ENCODE measurements around the gene RGS7. TPM values are rescaled to one million over a fixed set of nuclear protein-coding genes. Genes with fewer than 3 reads are reported as not detected.

Gene RGS7
- total RNA-seq, 1 experiment from 2014 or later, result 1.0 TPM

DNA sequence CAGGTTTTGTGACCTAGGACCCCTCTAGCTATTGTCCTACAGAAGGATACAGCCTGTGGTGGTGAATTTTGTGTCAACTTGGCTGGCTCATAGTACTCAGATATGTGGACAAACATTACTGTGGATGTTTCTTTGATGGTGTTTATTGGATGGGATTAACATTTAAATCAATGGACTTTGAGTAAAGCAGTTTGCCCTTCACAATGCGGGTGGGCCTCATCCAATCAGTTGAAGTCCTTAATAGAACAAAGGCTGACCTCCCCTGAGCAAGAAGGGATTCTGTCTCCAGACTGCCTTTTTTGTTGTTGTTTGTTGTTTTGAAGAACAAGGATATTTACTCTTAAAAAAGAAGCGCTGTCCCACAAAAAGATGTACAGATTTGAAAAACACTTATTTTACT lies 535.1 kb downstream of the RGS7 start:
- CTCF ChIA-PET, result no interaction called here

DNA sequence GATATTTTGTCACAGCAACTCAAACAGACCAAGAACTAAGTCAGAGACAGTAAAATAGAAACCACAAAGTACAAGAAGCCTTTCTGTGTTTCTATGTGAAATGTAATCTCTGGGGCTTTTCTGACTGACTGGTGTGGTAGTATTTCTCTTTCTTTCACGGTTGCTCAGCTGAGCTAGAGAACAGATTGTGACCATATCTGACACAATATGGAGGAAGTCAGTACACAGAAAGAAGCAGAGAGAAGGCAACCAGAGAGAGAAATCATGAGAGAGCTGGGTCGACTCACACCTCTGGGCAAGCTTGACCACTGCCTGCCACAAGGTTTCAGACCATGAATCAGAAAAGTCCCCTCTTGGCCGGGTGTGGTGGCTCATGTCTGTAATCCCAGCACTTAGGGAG lies 536.2 kb downstream of the RGS7 start:
- BruUV-seq (replicated peaks), result no TSS peak
- TF ChIP-seq, protein P1, sequence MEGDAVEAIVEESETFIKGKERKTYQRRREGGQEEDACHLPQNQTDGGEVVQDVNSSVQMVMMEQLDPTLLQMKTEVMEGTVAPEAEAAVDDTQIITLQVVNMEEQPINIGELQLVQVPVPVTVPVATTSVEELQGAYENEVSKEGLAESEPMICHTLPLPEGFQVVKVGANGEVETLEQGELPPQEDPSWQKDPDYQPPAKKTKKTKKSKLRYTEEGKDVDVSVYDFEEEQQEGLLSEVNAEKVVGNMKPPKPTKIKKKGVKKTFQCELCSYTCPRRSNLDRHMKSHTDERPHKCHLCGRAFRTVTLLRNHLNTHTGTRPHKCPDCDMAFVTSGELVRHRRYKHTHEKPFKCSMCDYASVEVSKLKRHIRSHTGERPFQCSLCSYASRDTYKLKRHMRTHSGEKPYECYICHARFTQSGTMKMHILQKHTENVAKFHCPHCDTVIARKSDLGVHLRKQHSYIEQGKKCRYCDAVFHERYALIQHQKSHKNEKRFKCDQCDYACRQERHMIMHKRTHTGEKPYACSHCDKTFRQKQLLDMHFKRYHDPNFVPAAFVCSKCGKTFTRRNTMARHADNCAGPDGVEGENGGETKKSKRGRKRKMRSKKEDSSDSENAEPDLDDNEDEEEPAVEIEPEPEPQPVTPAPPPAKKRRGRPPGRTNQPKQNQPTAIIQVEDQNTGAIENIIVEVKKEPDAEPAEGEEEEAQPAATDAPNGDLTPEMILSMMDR (IDR thresholded peaks at IDR 0.05; ENCODE audit: unreplicated experiment), result no peak
- intact Hi-C loops (cut with micrococcal nuclease; ENCODE audit: unreplicated experiment), result no loop called here
- Mint-ChIP-seq H3K27me3 (ENCODE audit: unreplicated experiment) (no peaks in the 10 kb centered on the region), H3K36me3 (ENCODE audit: insufficient read depth, unreplicated experiment) (no peaks in the 10 kb centered on the region), H3K27ac (ENCODE audit: unreplicated experiment) (no peak overlapping the region), H3K4me3 (ENCODE audit: low read depth, unreplicated experiment) (no peak overlapping the region), H3K4me1 (ENCODE audit: low read depth, unreplicated experiment) (no peaks in the 10 kb centered on the region), H3K9me3 (ENCODE audit: low read depth, unreplicated experiment) (peaks cover 4% of the 10 kb centered on the region)
- CTCF ChIA-PET, result no interaction called here
- no peak for DNase-seq

More for the DNA sequence above, 535.1 kb downstream of the RGS7 start:
- no peaks in the 10 kb centered on the region for H3K36me3 Mint-ChIP-seq (ENCODE audit: insufficient read depth, unreplicated experiment)
- peaks cover 4% of the 10 kb centered on the region for H3K9me3 Mint-ChIP-seq (ENCODE audit: low read depth, unreplicated experiment)
- DNase-seq, result no peak
- intact Hi-C loops (cut with micrococcal nuclease; ENCODE audit: unreplicated experiment), result no loop called here
- no peak overlapping the region for H3K4me3 Mint-ChIP-seq (ENCODE audit: low read depth, unreplicated experiment)
- TF ChIP-seq, protein P1 (IDR thresholded peaks at IDR 0.05; ENCODE audit: unreplicated experiment), result no peak
- BruUV-seq (replicated peaks), result no TSS peak
- no peaks in the 10 kb centered on the region for H3K4me1 Mint-ChIP-seq (ENCODE audit: low read depth, unreplicated experiment)
- H3K27ac Mint-ChIP-seq (ENCODE audit: unreplicated experiment), result no peak overlapping the region
- no peaks in the 10 kb centered on the region for H3K27me3 Mint-ChIP-seq (ENCODE audit: unreplicated experiment)

DNA sequence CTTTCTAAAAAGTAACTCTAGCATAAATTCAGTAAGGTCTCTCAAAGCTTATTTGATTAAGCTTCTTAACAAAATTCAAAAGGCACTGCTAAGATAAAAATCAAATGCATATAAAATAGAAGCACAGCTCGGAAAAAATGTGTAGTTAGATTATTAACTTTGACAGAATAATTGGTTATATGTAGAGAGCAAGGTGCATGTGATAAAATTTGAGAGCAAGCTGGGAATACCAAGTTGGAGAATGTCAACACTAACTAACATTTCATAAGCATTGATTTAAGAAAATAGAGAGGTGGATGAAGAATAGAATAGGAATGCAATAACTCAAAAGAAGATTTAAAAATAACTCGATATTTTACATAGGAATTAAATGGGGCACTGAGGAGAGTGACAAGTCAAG lies 540.5 kb downstream of the RGS7 start:
- Mint-ChIP-seq H3K4me1 (ENCODE audit: low read depth, unreplicated experiment) (no peaks in the 10 kb centered on the region), H3K4me3 (ENCODE audit: low read depth, unreplicated experiment) (no peak overlapping the region), H3K9me3 (ENCODE audit: low read depth, unreplicated experiment) (peaks cover 4% of the 10 kb centered on the region), H3K27ac (ENCODE audit: unreplicated experiment) (no peak overlapping the region), H3K36me3 (ENCODE audit: insufficient read depth, unreplicated experiment) (no peaks in the 10 kb centered on the region), H3K27me3 (ENCODE audit: unreplicated experiment) (no peaks in the 10 kb centered on the region)
- intact Hi-C loops (cut with micrococcal nuclease; ENCODE audit: unreplicated experiment), result no loop called here
- TF ChIP-seq, protein P1 (IDR thresholded peaks at IDR 0.05; ENCODE audit: unreplicated experiment), result no peak
- no peak for DNase-seq
- no TSS peak for BruUV-seq (replicated peaks)
- CTCF ChIA-PET, result no interaction called here

DNA sequence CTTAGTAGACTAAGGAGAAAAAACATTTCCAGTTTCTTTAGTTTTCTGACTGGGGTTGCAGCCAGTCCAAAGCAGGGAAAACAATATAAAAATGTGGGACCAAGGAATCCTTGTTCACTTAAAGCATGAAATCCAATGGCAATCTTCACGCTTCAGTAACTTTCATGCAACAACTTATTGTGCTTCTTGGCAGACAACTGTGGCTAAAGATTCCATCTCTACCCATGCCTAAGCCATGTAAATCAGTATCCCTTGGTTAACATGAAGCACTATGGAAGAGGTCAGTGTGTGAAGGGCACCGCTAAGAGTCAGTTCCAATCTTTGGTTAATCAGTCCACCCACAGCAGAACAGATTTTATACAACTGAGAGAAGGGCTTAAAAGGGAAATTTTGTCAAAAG lies 543.3 kb downstream of the RGS7 start:
- BruUV-seq (replicated peaks), result no TSS peak
- no peak overlapping the region for H3K27ac Mint-ChIP-seq (ENCODE audit: unreplicated experiment)
- intact Hi-C loops (cut with micrococcal nuclease; ENCODE audit: unreplicated experiment), result no loop called here
- no peaks in the 10 kb centered on the region for H3K9me3 Mint-ChIP-seq (ENCODE audit: low read depth, unreplicated experiment)
- no peaks in the 10 kb centered on the region for H3K36me3 Mint-ChIP-seq (ENCODE audit: insufficient read depth, unreplicated experiment)
- H3K4me1 Mint-ChIP-seq (ENCODE audit: low read depth, unreplicated experiment), result no peaks in the 10 kb centered on the region
- no peaks in the 10 kb centered on the region for H3K27me3 Mint-ChIP-seq (ENCODE audit: unreplicated experiment)
- H3K4me3 Mint-ChIP-seq (ENCODE audit: low read depth, unreplicated experiment), result no peak overlapping the region
- no peak for DNase-seq
- CTCF ChIA-PET, result no interaction called here
- TF ChIP-seq, protein P1 (IDR thresholded peaks at IDR 0.05; ENCODE audit: unreplicated experiment), result no peak

DNA sequence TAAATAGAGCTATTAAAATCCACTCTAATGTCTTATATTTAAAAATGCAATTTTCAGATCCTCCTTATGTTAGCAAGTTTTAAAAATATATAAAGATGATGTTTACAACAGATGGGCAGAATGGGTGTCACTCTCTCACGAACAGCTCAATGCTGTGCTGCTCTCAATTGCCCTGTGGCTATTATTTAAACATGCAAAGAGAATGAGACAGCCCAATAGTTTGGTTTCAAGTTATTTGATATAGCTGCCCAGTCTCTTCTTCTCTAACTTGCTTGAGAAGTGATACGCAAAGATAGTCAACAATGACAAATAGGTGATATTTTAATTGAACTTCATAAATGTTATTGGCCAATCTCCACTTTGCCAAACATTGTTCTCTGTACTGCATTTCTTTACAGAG lies 545.7 kb downstream of the RGS7 start:
- TF ChIP-seq, protein P1 (IDR thresholded peaks at IDR 0.05; ENCODE audit: unreplicated experiment), result no peak
- Mint-ChIP-seq H3K9me3 (ENCODE audit: low read depth, unreplicated experiment) (no peaks in the 10 kb centered on the region), H3K4me3 (ENCODE audit: low read depth, unreplicated experiment) (no peak overlapping the region), H3K4me1 (ENCODE audit: low read depth, unreplicated experiment) (no peaks in the 10 kb centered on the region), H3K36me3 (ENCODE audit: insufficient read depth, unreplicated experiment) (no peaks in the 10 kb centered on the region), H3K27ac (ENCODE audit: unreplicated experiment) (no peak overlapping the region), H3K27me3 (ENCODE audit: unreplicated experiment) (no peaks in the 10 kb centered on the region)
- BruUV-seq (replicated peaks), result no TSS peak
- intact Hi-C loops (cut with micrococcal nuclease; ENCODE audit: unreplicated experiment), result no loop called here
- DNase-seq, result no peak
- CTCF ChIA-PET, result no interaction called here

All from Calu3 (cell line).